BJ (cell line): ENCODE results near the gene KDM6A. TPM values are rescaled to one million over a fixed set of nuclear protein-coding genes. Genes with fewer than 3 reads are reported as not detected.
"Not testable (repeated sequence)": the region's sequence is repeated elsewhere in the genome, so short reads cannot be mapped to it uniquely, and the experiment has no call there.

ENCODE experiments used
- CTCF ChIA-PET: fragments of 350-600 bp; formaldehyde crosslinking; extraction: SDS; loops from one replicate; lab custom pipeline; 2021; ENCODE audit warnings: antibody characterized with exemption, inconsistent platforms; lab: Yijun Ruan, JAX
- POLR2A ChIA-PET: fragments of 300-600 bp; sonication (Branson Sonifier 250); formaldehyde crosslinking; extraction: SDS; loops from one replicate; lab custom pipeline; 2021; ENCODE audit warnings: antibody characterized with exemption; lab: Charles Lee
- DNase-seq: peaks from one replicate; pipeline ENCODE4 v3.0.0-alpha.2; 2011; ENCODE audit warnings: low read depth
- H3K27me3 ChIP-seq: 2 replicates; pipeline ENCODE4 v1.6.0; 2011; ENCODE audit warnings: low read length; ENCODE audit not compliant: control insufficient read depth, insufficient read depth
- H3K36me3 ChIP-seq: 2 replicates; pipeline ENCODE4 v1.5.1; 2011; ENCODE audit warnings: low read length; ENCODE audit not compliant: control insufficient read depth, insufficient read depth
- H3K4me3 ChIP-seq: 2 replicates; pipeline ENCODE4 v1.5.1; 2011; ENCODE audit warnings: low read depth, mild to moderate bottlenecking, control low read depth, low read length
- polyA plus RNA-seq: library from polyadenylated mRNA; depleted of rRNA; stranded (reverse); fragments of >200 nt; gene quantifications from 2 replicates; pipeline ENCODE4 v1.2.3, GENCODE V29; 2011
- TF ChIP-seq, protein P1 (sequence below): IDR thresholded peaks from 2 replicates; pipeline ENCODE4 v1.5.1; 2011; ENCODE audit warnings: low read depth, mild to moderate bottlenecking, control low read depth, inconsistent platforms, low read length, moderate library complexity; ENCODE audit not compliant: insufficient read depth

Gene KDM6A
- polyA plus RNA-seq, 1 experiment: 5.4 TPM

DNA sequence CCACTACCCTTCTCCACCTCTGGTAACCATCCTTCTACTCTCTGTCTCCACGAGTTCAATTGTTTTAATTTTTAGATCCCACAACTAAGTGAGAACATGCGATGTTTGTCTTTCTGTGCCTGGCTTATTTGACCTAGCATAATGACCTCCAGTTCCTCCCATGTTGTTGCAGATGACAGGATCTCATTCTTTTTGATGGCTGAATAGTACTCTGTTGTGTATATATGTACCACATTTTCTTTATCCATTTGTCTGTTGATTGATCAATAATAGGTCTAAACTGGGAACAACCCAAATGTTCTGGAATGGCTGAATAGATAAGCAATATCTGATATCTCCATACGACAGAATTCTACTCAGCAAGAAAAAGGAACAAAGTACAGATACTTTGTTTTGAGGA, 260.5 kb downstream of the KDM6A start:
- POLR2A ChIA-PET: no interaction called here
- no peak for DNase-seq
- TF ChIP-seq, protein P1, sequence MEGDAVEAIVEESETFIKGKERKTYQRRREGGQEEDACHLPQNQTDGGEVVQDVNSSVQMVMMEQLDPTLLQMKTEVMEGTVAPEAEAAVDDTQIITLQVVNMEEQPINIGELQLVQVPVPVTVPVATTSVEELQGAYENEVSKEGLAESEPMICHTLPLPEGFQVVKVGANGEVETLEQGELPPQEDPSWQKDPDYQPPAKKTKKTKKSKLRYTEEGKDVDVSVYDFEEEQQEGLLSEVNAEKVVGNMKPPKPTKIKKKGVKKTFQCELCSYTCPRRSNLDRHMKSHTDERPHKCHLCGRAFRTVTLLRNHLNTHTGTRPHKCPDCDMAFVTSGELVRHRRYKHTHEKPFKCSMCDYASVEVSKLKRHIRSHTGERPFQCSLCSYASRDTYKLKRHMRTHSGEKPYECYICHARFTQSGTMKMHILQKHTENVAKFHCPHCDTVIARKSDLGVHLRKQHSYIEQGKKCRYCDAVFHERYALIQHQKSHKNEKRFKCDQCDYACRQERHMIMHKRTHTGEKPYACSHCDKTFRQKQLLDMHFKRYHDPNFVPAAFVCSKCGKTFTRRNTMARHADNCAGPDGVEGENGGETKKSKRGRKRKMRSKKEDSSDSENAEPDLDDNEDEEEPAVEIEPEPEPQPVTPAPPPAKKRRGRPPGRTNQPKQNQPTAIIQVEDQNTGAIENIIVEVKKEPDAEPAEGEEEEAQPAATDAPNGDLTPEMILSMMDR: no peak

DNA sequence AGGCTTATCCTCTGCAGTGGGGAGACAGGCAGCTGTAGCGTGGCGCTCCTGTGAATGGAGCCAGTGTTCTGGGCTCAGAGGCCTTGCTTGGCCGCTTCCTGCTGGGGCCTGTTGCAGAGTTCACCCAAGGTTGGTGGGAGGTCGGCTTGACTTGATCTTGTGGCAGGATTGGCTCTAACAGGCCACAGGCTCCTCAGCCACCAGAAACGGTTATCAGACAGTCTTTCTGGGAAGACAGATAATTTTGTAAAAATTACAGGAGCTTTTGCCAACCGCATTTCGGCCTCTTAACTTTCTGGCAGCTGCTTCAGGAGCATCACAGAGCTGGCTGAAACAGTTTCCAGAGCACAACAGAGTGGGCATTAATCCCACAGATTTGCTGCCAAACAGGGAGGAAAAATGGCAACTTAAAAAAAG, 261.3 kb downstream of the KDM6A start:
- no peak overlapping the region for H3K4me3 ChIP-seq
- CTCF ChIA-PET: no interaction called here

More for the DNA sequence above, 260.5 kb downstream of the KDM6A start:
- H3K27me3 ChIP-seq: no peaks in the 10 kb centered on the region
- no peak overlapping the region for H3K4me3 ChIP-seq
- H3K36me3 ChIP-seq: no peaks in the 10 kb centered on the region
- CTCF ChIA-PET: no interaction called here

DNA sequence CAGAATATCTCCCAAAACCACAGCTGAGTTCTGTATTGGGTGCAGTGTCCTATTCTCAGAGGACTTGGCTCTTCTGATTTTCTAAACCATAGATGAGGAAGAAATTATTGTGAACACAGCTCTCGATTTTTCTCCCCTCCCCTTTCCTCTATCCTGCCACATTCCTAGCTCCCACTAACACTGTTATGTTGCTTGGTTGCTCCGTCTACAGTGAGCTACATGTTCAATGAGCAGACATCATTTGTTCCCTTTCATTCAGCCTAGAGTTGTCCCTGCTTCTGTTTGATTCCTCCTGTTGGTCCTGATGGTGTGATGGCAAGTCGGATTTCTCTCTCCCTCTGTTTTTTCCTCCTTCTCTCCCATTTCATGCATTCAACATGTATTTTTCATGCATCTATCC, 261.8 kb downstream of the KDM6A start:
- Histone ChIP-seq H3K36me3 (no peaks in the 10 kb centered on the region), H3K27me3 (no peaks in the 10 kb centered on the region), H3K4me3 (no peak overlapping the region)
- TF ChIP-seq, protein P1: no peak
- ChIA-PET CTCF (no interaction called here), POLR2A (no interaction called here)
- DNase-seq: no peak

More for the DNA sequence above, 261.3 kb downstream of the KDM6A start:
- TF ChIP-seq, protein P1: no peak
- H3K27me3 ChIP-seq: no peaks in the 10 kb centered on the region
- DNase-seq: no peak
- POLR2A ChIA-PET: no interaction called here
- H3K36me3 ChIP-seq: no peaks in the 10 kb centered on the region

DNA sequence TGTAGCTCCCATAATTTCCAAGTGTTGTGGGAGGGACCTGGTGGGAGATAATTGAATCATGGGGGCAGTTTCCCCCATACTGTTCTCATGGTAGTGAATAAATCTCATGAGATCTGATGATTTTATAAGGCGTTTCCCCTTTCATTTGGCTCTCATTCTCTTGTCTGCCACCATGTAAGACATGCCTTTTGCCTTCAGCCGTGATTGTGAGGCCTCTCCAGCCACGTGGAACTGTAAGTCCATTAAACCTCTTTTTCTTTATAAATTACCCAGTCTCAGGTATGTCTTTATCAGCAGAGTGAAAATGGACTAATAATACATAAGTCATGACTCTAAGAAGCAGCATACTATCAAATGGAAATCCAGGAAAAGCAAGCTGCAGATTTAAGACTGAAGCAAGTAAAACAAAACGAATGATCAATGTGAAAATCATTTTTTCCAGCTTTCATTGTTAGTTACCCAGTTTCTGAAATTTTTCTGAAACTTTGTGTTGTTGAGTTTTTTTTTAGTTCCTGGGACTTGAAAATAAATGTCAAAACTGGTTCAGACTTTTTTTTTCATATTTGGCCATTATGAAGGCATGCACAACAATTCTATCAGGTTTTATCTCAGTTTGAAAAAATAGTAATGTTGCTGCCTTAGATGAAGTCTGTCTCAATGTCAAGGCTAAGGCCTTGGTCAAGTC, 262.5 kb downstream of the KDM6A start:
- H3K27me3 ChIP-seq, DNase-seq, CTCF ChIA-PET, H3K4me3 ChIP-seq, POLR2A ChIA-PET, H3K36me3 ChIP-seq: not testable (repeated sequence)

DNA sequence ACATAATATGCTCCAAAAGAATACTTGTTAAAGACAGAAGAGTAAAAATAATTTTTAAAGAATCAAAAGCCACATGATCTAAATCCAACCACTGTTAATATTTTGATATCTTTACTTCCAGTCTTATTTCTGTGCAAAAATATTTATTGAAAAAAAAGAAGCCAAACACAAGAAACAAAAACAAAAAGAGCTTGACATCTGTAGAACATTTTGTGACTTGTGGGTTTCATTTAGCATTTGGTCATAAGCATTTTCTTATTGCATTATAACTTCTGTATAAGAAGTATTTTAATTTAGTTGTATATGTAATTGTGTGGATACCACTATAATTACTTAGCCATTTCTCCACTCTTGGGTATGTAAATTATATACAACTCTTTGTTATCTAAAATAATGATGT, 264.5 kb downstream of the KDM6A start:
- Histone ChIP-seq H3K4me3 (no peak overlapping the region), H3K36me3 (no peaks in the 10 kb centered on the region), H3K27me3 (no peaks in the 10 kb centered on the region)
- POLR2A ChIA-PET: no interaction called here
- CTCF ChIA-PET: no interaction called here
- no peak for DNase-seq
- TF ChIP-seq, protein P1: no peak

DNA sequence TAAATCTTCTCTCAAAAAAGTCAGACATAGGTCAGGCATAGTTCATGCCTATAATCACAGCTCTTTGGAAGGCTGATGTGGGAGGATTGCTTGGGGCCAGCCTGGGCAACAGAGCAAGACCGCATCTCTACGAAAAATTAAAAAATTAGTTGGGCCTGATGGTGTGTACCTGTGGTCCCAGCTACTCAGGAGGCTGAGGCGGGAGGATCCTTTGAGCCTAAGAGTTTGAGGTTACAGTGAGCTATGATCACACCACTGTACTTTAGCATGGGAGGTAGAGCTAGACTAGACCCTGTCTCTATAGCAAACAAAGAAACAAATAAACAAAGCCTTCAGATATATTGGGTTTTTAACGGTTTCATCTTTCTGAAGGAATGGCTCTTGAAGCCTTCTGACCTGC, 265.5 kb downstream of the KDM6A start:
- Histone ChIP-seq H3K36me3 (no peaks in the 10 kb centered on the region), H3K4me3 (no peak overlapping the region), H3K27me3 (no peaks in the 10 kb centered on the region)
- ChIA-PET POLR2A (no interaction called here), CTCF (no interaction called here)
- no peak for DNase-seq
- TF ChIP-seq, protein P1: no peak
